HS-5 (cell line): ENCODE data around the gene OR10G6.
"Not testable (repeated sequence)": the region's sequence is repeated elsewhere in the genome, so short reads cannot be mapped to it uniquely, and the experiment has no call there.

Source experiments
- DNase-seq: peaks from one replicate; pipeline ENCODE4 v3.0.0-alpha.2; 2012; ENCODE audit warnings: low read depth

OR10G6 gene

GRCh38 chr11:123995119-123995518, at the start of gene OR10G6:
Gene OR10G6, minus strand, starts transcription at chr11:123995161. Its CDS starts 0 bp downstream, at chr11:123995161.
- no peak for DNase-seq

- DNase-seq: no peak
These were observed 48.5 kb upstream of the OR10G6 start for GRCh38 chr11:124043420-124043819.

- no peak for DNase-seq
These were observed 46.3 kb upstream of the OR10G6 start, which contains the start of gene OR10G7 for GRCh38 chr11:124041254-124041653. Gene OR10G7, minus strand, starts transcription at chr11:124041325. Its CDS starts 2,324 bp downstream, at chr11:124039001.

GRCh38 chr11:124039557-124039956, 44.6 kb upstream of the OR10G6 start:
- DNase-seq: no peak

GRCh38 chr11:124036666-124037065, 41.7 kb upstream of the OR10G6 start:
- DNase-seq: no peak

- DNase-seq: no peak
These were observed 31.5 kb upstream of the OR10G6 start, which contains the start of gene OR10G8 for GRCh38 chr11:124026498-124026897. Gene OR10G8, plus strand, starts transcription at chr11:124026798. Its CDS starts 2,825 bp downstream, at chr11:124029623.

GRCh38 chr11:124015837-124016236, 20.9 kb upstream of the OR10G6 start:
- not testable (repeated sequence) for DNase-seq

GRCh38 chr11:124012697-124013096, 17.7 kb upstream of the OR10G6 start, which contains the start of gene OR10G4:
Gene OR10G4, plus strand, starts transcription at chr11:124012997. Its CDS starts 2,578 bp downstream, at chr11:124015575.
- no peak for DNase-seq

- DNase-seq: no peak
These were observed 15.7 kb downstream of the OR10G6 start for GRCh38 chr11:123979311-123979710.

- no peak for DNase-seq
These were observed 17.1 kb downstream of the OR10G6 start, which contains the start of gene OR10S1 for GRCh38 chr11:123977731-123978347. Gene OR10S1, minus strand, starts transcription at chr11:123977781. Its CDS starts 117 bp downstream, at chr11:123977664.

GRCh38 chr11:123976770-123977560, 18.0 kb downstream of the OR10G6 start:
- no peak for DNase-seq

GRCh38 chr11:123973816-123974215, 21.1 kb downstream of the OR10G6 start:
- DNase-seq: peak; percentile 76

GRCh38 chr11:123956752-123957151, 38.2 kb downstream of the OR10G6 start:
- DNase-seq: no peak

GRCh38 chr11:123945132-123945531, 49.8 kb downstream of the OR10G6 start:
- no peak for DNase-seq
